ENCODE data around the gene SASH1.

The SASH1 gene

GRCh38 chr6:148523551-148523950, 180.9 kb downstream of the SASH1 start:
- DNase-seq (ENCODE audit: low spot score): no peak

- peak; percentile 60 for DNase-seq (ENCODE audit: low spot score)
Measured at GRCh38 chr6:148524471-148524882, 181.8 kb downstream of the SASH1 start.

- peak; percentile 47 for DNase-seq (ENCODE audit: low spot score)
Measured at GRCh38 chr6:148524976-148525375, 182.3 kb downstream of the SASH1 start.

DNA sequence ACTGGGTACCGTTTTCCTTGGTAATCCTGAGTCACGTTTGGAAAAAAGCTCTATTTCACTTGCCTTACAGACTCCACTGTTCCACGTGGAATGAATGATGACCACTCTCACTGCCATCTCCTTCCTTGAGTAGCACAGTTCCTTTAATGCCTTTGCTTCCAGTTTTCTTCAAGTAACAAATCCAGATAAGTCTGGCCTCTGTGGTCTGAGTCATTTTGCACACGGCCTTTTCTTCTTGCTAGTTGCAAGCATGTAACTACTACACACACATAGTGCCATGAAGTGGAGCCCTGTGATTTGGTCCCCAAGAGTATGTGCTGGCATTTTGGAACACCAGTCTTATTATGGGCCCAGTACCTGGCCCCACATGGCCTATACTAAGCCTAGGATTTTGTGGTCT, 182.8 kb downstream of the SASH1 start:
- peak; percentile 41 for DNase-seq (ENCODE audit: low spot score)

DNA sequence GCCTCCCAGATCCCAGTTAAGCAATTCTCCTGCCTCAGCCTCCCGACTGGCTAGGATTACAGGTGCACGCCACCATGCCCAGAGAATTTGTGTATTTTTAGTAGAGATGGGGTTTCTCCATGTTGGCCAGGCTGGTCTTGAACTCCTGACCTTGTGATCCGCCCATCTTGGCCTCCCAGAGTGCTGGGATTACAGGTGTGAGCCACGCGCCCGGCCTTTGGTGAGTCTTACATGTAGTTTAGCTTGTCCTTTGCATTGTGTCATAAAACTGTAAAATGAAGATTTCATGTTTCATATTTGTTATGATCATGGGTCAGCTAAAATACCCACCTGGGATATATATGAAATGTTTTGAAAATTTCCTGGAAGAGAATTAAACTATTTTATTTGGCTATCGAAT, 183.5 kb downstream of the SASH1 start:
- DNase-seq (ENCODE audit: low spot score): no peak

GRCh38 chr6:148528292-148528691, 185.7 kb downstream of the SASH1 start:
- no peak for DNase-seq (ENCODE audit: low spot score)

DNA sequence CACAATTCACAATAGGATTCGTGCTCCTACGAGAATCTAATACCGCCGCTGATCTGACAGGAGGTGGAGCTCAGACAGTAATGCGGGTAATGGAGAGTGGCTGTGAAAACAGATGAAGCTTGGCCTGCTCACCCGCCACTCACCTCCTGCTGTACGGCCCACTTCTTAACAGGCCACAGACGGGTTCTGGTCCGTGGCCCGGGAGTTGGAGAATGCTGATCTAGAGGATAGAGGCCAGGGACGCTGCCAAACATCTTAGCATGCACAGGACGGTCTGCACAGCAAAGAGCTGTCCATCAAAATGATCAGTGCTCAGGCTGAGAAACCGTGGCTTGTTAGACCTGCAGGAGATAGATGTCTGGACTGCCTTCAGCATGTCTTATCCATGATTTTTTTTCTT, 186.4 kb downstream of the SASH1 start:
- DNase-seq (ENCODE audit: low spot score): no peak

DNA sequence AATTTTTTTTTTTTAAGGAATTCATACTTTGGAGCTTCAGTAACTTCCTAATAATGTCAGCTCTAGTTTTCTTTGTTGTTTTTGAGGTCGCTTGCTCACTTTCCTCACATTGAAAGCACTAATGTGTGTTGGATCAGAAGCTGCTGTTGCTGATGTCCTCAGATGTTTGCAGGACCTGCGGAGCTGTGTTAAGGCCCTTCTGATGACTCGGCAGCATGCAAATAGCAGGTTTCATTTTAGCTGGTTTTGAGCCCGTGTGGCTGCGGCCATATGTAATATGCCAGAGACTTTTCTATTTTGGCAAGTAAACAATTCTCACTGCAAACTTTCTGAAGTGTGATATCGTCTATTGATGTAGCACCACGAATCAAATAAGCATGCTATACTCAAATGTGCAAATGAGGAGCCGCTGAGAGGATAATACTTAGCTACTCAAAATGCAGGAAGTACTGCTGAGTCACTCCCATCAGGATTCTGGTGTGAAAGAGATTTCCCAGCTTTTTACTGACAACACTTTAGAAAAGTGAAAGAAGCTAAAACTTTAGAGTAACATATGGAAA, 187.8 kb downstream of the SASH1 start:
- DNase-seq (ENCODE audit: low spot score): peak; percentile 72

DNA sequence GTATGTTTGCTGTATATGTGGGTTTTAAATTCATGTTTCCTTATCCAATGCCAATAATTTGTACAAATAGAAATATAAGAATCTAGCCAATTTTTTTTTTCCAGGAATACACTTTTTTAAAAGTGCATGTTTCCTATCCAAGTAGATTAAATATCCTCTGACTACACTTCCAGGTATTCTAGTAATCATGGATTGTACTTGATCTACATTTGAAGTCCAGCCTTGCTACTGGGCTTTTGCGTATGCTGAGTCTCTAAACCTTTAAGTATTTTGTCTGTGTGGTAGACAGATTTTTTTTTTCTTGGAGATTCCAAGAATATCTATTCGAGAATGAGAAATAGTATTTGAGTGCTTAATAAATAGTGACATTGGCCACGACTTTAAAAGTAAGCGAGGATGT, 188.3 kb downstream of the SASH1 start:
- no peak for DNase-seq (ENCODE audit: low spot score)

- no peak for DNase-seq (ENCODE audit: low spot score)
Measured at GRCh38 chr6:148532698-148533097, 190.1 kb downstream of the SASH1 start.

DNA sequence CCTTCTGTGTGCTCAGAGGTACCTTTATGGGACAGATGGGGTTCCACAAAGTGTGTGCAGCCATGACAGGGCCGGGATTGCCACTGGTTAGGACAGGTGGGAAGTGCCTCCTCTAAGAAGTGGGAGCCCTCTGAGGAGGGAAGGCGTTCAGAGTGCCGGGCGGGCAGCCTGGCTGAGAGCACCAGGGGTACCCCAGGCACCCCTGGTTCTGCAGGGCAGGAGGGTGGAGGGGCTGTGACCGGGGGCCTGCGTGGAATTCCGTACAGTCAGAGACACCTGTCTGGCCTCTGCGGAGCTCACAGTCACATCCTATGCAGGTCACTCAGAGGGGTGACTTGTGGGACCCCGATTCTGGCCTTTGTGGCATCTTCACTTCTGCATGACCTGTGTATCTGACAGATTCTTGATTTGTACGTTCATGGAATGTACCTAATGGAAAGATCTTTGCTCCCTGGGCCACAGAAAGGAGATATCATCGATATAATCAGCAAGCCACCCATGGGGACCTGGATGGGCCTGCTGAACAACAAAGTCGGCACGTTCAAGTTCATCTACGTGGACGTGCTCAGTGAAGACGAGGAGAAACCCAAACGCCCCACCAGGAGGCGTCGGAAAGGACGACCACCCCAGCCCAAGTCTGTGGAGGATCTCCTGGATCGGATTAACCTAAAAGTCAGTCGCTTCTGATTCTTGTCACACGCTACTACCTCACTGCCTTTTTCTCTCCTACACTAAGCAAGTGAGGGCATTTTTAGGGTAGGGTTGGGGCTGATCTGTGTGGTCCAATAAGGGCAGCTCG, 190.9 kb downstream of the SASH1 start:
- DNase-seq (ENCODE audit: low spot score): no peak

DNA sequence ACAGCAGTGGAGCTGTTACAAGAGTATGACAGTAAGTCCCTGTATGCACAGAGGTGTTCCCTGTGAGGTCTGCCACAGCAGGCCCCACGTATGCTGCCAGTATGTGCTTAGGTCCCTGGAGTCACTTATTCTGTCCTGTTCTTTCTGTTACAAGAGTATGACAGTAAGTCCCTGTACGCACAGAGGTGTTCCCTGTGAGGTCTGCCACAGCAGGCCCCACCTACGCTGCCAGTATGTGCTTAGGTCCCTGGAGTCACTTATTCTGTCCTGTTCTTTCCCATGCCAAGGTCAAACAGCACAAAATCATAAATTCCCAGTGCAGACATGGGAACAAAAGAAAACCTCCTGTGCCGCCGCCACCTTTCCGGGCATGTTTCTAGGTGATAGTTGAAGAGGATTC, 192.2 kb downstream of the SASH1 start:
- DNase-seq (ENCODE audit: low spot score): no peak

DNA sequence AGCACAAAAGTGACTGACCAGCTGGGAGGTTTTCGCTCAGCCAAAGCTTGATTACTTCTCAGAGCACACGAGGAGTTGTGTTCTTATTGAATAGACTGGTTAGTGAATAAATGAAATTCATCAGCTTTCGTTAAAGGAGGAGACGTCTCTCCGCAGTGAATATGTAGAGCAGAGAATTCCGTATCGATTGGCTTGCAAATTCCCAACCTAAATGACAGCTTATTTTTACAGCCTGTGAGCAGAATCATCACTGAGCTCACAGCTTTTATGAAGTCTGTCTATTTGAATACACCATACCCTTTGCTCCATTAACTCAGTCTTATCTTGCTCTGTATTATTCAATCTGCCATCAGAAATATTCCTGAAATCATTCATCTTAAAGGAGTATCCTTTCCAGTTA, 192.7 kb downstream of the SASH1 start:
- DNase-seq (ENCODE audit: low spot score): no peak

DNA sequence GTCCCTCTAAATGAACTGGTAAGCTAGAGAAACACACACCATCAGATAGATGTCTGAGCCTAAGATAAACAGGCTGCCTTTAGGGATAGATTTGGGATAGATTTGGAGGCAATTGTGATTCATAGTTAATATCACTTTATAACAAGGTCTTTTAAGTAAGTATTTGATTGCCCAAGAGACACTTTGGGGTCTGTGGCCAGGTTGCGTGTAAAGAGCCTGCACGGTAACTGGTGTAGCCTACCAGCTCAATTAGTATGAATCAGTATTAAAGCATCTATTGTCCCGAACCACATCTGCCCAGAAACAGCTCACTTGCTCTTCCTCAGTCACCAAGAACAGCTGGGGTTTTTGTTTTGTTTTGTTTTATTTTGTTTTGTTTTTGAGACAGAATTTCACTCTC, 193.3 kb downstream of the SASH1 start:
- DNase-seq (ENCODE audit: low spot score): no peak

- peak; percentile 68 for DNase-seq (ENCODE audit: low spot score)
Measured at GRCh38 chr6:148538261-148539190, 195.9 kb downstream of the SASH1 start.

- DNase-seq (ENCODE audit: low spot score): no peak
Measured at GRCh38 chr6:148543540-148543939, 200.9 kb downstream of the SASH1 start.

- DNase-seq (ENCODE audit: low spot score): no peak
Measured at GRCh38 chr6:148544421-148544820, 201.8 kb downstream of the SASH1 start.

DNA sequence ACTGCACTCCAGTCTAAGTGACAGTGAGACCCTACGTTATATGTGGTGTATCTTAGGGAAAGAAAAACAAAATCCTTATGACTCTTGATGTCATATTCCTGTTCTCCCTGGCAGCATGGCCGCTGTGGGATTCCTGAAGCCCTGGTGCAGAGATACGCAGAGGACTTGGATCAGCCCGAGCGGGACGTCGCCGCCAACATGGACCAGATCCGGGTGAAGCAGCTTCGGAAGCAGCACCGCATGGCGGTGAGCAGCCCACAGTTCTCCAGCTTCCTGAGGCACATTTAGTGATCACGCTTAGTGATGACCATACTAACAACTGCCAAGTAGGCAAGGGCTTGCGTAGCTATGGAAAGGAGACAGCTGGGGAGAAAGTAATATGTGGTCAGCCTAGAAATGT, 203.3 kb downstream of the SASH1 start:
- no peak for DNase-seq (ENCODE audit: low spot score)

GRCh38 chr6:148547110-148547509, 204.5 kb downstream of the SASH1 start:
- no peak for DNase-seq (ENCODE audit: low spot score)

DNA sequence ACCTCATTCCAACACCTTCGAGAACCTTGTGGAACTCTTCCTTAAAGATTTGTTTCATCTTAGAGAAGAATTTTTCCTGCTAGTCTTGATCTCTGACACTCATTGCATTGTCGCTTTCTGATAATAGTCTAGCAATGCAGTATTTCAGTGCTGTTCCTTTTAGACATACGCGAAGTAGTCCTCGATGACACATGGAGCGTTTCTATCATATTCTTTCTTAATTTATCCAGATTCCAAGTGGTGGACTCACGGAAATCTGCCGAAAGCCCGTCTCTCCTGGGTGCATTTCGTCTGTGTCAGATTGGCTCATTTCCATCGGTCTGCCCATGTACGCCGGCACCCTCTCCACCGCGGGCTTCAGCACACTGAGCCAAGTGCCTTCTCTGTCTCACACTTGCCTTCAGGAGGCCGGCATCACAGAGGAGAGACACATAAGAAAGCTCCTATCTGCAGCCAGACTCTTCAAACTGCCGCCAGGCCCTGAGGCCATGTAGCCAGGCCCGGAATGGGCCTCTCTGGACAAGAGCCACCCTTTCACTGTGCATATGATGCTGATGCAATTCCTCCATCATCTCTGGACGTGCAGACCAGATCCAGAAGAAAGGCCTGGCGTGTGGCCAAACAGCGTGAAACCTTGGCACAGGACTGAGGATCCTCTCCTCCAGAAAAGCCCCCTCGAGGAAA, 205.6 kb downstream of the SASH1 start:
- DNase-seq (ENCODE audit: low spot score): no peak

DNA sequence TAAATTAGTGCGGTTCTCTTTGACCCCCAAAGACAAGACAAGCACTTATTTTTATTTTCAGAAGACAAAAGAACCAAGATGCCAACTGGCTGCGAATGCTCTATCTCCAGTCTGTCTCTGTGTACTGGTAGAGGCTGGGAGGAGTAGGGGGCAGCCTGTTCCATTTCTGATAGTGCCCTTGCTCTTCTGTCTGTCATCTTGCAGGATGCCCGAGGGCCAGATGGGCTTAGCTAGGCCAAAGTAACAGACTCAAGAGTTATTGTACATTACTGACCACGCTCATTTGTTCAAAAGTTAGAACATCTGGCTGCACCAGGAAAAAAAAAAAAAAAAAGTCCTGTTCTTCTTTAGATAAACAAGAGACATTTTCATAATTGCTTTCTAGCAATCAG, 206.1 kb downstream of the SASH1 start:
- DNase-seq (ENCODE audit: low spot score): no peak

GRCh38 chr6:148550569-148550968, 207.9 kb downstream of the SASH1 start:
- no peak for DNase-seq (ENCODE audit: low spot score)

Data from hepatic stellate cell (primary cell).